HG03064 (cell line): ENCODE data around the gene PEX11G.

Experiments used
- ATAC-seq: cut with Tn5 transposase; IDR thresholded peaks from one replicate; pipeline ENCODE4 v1.9.1; 2021; ENCODE audit warnings: low read depth; ENCODE audit not compliant: unreplicated experiment

Gene PEX11G

DNA sequence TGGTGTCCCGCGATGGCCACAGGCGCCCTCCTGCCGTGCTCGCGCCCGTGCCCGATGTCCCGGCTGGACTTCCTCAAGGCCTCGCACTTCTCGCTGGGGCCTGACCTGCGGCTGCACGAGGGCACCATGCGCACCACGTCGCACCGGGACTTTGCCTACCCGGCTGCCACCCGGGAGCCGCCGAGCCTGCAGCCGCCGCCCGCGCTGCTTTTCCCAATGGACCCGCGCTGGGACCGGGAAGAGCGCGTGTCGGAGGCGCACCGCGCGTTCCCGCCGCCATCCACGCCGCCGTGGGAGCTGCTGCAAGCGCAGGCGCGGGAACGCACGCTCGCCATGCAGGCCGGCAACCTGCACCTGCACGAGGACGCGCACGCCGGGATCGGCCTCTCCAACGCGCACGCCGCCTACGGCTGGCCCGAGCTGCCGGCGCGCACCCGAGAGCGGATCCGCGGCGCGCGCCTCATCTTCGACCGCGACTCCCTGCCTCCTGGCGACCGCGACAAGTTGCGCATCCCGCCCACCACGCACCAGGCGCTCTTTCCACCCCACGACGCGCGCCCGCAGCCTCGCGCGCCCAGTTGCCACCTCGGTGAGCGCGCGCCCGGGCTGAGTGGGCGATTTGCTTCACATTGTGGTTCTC is 12.1 kb upstream of the PEX11G start:
- ATAC-seq = no peak

DNA sequence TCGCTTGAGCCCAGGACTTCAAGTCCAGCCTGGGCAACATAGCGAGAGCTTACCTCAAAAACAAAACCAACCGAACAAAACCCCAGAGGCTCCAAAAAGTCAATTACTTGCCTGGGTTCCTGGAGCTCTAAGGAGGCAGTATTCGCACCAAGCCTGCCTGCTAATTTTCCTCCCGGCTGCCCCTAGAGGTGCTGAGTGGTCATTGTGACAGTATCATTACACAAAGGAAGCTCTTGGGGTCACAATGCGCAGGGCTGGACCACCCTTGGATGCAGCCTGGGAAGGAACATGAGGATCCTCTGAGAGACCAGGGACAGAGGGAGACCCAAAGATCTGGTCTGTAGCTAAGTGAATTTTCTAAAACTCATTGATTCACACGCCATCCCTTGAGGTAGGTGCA is 8.5 kb upstream of the PEX11G start:
- no peak for ATAC-seq

DNA sequence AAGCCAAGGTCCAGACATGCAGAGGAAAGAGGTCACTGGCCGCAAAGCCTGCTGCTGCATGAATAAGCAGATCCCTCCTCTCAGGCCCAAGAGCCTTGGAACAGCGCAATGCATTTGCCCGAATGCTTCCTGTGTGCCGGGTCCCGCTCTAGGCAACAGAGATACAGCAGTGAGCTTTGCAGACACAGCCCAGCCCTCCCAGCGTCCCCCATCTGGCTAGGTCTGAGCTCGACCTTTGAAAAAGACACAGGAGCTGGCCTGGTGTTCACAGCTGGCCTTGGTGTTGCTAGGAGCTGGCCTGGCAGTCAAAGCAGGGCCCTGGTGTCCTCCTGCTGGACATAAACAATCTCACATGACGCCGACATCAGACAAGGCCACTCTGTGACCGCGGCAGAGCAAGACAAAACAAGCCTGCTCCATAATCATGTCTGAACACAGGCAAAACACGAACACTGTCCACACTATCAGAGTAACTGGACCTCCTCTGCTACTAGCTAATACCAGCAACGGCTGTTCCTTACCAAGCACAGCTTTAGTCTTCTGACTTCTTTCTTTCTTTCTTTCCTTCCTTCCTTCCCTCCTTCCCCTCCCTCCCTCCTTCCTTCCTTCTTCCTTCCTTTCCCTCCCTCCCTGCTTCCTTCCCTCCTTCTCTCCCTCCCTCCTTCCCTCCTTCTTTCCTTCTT is 5.7 kb upstream of the PEX11G start:
- no peak for ATAC-seq

DNA sequence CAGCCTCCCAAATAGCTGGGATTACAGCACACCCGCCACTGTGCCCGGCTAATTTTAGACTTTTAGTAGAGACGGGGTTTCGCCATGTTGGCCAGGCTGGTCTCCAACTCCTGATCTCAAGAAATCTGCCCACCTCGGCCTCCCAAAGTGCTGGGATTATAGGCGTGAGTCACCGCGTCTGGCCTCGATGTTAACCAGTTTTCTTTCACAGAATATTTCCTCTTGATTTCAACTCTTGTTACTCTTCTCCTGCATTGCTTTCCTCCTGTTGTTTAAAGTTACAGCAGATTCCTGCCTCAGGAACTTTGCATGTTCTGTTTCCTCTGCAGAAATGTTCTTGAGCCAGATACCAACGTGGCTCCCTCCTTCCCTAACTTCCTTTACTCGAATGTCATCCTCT is 3.7 kb upstream of the PEX11G start:
- no peak for ATAC-seq

DNA sequence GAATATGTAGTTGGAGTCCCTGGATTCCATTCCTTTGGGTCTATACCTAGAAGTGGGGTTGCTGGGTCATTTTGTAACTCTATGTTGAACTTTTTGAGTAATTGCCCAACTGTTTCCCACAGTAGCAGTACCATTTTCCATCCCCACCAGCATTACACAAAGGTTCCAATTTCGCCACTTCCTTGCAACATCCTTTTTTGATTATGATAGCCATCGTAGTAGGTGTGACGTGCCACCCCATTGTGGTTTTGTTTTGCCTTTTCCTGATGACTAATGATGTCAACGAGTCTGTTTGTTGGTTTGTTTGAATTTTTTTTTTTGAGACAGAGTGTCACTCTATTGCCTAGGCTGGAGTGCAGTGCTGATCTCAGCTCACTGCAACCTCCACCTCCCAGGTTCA is 3.3 kb upstream of the PEX11G start:
- no peak for ATAC-seq

DNA sequence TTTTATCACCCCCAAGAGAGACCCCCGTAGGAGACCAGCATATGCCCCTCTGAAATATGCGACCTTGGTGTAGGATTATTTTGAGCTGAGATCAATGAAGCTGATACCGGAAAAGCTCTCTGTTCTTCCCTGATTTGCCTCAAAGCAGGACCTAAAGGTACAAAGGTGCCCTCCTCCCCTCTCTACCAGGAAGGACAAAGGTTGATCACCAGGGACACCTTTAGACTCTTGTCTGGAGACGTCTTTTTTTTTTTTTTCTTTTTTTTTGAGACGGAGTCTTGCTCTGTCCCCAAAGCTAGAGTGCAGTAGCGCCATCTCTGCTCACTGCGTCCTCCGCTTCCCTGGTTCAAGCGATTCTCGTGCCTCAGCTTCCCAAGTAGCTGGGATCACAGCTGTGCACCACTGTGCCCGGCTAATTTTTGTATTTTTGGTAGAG is 792 bp upstream of the PEX11G start:
- no peak for ATAC-seq

DNA sequence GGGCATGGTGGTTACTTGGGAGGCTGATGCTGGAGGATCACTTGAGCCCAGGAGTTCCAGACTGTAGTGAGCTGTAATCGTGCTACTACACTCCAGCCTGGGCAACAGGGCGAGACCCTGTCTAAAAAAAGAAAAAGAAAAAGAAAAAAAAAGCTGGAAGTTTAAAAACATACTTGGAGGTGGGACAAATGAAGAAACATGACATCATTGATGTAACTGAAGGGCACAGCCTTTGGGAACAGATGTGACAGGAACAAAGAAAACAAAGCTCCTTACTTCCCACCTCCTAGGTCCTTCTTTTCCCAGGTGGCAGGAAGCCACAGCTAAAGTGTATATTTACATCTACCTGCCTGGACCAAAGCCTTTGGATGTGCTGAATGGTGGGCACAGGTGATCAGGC is 1.9 kb downstream of the PEX11G start:
- ATAC-seq = no peak

DNA sequence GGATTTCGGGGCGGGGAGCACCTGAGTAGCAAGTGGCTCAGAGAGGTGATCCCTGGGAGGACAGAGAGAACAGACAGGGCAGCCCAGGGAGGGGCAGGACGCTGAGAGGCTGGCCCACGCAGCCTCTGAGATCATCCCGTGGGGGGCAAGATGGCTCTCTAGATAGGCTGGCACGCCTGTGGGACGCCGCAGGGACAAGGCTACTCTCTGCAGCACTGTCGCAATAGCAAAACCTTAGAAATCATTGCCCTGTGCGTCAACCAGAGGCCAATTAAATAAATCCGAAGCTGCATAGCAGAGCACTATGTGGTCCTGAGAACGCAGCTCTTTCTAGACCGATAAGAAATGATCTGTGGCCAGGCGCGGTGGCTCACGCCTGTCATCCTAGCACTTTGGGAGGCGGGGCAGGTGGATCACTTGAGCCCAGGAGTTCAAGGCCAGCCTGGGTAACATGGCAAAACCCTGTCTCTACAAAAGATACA is 5.1 kb downstream of the PEX11G start:
- no peak for ATAC-seq

DNA sequence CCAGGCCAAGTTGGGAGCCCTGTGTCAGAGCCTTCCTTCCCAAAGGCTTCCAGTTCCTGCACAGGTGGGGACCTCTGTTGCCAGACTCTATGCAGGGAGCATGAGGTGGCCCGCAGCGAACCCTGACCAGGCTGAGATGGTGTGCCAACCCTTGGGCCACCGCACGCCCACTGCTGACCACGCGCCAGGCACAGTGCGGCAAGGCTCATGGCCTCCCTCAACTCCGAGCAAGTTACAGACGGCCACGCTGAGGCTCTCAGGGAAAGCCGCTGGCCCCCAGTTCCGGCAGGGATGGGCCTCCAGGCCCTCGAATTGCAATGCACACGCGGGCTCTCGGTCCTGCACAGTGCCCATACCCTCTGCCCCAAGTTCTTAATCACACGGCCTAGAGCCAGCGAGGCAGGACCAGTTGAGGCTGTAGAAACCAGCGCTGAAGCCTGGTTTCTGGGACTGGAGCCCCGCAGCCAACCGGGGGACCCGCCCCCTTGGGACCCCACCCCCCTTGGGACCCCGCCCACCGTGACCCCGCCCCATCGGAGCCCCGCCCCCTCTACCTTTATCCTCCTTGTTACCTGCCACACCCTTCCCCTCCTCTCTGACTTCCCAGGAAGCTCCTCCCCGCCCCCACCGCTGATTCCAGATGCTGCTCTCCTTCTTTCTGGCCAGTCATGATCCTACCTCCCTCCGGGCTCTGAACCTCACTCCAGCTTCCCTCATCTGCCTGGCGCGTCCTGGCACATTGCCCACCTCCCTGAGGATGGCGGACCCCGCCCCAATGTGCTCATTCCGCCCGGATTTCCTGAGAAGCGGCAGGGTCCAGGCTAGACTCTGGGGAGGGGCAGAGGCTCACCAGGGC is 6.0 kb downstream of the PEX11G start:
- ATAC-seq = no peak

DNA sequence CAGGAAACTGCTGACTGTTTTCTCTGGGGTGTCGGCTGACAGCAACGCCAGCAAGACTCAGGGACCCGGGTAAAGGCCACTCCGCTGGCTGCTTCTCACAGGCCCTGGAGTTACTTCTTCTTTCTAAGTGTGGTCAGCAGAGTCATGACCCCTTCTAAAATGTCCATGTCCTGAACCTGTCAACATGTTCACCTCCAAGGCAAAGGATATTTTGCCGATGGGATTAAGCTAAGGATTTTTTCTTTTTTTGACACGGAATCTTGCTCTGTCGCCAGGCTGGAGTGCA is 7.9 kb downstream of the PEX11G start:
- ATAC-seq = no peak

DNA sequence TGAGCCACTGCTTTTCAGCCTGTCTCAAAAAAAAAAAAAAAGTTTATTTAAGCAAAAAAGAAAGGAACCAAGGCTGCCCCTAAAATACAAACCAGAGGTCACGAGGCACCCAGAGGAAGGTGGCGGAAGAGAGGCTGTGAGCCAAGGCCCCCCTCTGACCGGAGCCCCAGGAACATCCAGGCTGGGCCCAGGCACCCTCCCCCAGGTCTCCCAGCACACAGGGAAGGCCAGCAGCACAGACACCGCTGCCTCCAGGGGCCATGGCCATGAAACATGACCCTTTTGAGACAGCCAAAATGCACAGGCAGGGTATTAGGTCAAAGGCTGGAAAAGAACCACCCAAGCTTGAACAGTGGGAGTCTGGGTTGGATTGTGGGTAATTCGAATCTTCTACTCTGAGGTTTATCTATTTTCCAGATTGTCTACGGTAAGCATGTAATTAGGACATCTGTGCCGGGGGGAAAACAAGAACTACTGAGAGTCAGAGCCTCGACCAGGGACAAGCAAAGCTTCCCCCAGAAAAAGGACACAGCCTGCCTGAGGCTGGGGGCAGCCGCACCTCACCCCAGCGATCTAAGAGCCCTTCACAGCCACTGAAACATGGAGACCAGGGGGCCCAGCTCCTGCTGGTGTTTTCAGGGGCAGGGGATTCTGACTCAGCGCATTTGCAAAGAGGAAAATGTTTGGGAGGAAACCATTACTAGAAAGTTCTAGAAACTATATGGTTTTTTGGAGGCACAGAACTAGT is 8.4 kb downstream of the PEX11G start:
- no peak for ATAC-seq

DNA sequence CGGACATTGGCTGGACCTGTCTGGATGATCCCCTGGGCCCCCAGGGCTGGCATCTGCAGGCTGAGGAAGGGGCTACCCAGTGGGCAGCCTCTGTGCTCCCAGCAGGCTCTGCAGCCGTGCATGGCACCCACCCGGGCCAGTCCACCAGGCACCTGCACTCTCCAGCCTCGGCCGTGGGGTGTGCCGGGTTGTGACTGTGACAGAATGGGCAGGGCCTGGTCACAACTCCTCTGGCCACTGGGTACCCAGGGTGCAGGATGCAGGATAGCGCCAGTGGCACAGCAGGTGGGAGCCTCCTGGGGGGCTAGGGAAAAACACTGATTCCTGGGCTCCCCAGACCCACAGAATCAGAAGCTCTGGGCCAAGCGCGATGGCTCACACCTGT is 10.0 kb downstream of the PEX11G start:
- ATAC-seq = no peak

DNA sequence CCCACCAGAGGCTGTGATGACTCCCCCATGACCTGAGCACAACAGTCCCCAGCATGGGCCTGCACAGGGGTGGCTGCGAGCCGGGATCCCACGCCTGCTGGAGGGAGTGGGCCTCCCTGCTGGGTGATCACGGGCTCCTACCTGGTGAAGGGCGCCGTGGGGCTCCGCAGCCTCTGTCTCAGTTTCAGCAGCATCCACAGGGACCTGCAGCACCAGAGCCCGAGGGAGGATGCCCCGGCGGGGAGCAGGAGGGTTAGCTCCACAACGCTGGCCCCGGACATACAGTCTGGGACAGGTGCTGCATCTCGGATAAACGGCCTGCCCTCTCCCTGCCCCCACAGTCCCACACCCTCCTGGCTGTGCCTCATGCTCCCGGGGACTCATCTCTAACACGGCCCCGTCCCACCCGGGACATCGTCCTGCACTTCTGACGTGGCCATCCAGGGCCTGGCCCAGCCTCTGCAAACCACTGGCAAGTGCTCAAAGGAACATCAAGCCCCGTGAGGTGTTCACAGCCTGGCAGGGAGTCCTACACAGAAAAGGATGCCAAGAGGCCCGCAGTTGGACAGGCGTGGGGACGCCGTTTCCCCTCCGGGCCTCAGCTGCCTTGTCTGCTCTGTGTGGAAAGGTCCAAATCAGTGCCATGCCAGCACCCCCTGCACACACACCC is 10.5 kb downstream of the PEX11G start:
- ATAC-seq = no peak

DNA sequence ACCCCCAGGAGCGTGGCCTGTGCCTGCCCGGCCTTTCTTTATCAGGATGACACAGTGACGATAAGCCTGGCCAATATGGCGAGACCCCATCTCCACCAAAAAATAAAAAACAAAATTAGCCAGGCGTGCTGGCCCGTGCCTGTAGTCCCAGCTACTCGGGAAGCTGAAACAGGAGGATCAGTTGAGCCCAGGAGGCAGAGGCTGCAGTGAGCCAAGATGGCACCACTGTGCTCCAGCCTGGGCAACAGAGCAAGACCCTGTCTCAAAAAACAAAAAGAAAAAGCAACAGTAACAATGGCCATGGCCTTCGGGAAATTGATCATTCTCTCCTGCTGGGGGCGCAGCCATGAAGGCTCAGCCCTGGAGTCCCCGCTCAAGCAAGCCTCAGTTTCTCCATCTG is 11.1 kb downstream of the PEX11G start:
- no peak for ATAC-seq

DNA sequence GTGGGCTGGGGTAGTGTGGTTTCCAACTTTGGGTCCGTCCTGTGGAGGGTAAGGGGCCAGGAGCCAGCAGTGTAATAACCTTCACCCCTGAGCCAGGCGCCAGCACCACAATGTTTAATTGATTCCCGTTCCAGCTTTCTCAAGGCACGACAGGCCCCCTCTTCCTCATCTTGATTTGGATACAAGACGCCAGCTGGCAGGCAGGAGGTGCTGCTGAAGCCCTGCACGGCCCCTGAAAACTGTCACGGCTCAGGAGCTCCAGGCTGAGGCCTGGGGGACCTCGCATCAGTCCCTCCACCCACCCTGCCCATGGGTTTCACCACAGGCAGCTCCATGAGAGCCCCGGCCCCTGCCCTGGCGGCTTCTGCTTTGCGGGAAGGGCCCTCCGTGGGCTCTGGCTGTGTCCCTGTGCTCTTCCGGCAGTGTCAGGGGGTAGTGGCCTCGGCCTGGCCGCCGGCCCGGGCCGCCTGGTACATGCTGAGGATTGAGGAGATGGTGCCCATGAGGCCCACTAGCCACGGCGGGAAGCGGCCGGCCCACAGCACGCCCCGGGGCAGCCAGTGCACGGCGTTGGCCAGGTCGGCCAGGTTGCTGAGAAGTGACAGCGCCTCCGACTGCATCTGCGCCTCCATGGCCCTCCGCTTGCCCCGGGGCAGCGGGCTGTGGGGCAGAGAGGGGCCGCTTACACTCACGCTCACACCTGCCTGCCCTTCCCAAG is 11.9 kb downstream of the PEX11G start:
- no peak for ATAC-seq

DNA sequence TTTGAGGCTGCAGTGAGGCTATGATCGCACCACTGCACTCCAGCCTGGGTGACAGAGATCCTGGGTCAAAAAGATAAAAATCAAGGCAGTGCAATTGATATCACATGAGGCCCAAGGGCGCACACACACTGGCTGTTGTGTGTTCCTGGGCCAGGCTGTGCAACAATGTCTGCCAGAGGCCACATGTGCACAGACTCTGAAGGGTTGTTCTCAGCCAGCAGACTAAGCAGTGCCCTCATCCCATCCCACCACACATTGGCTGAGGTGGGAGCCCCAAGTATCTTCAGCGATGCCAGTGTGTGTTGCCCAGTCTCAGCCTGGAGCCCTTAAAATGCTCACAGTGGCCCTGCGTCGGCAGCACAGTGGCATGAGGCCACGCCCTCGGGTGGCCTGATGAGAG is 12.6 kb downstream of the PEX11G start:
- no peak for ATAC-seq

DNA sequence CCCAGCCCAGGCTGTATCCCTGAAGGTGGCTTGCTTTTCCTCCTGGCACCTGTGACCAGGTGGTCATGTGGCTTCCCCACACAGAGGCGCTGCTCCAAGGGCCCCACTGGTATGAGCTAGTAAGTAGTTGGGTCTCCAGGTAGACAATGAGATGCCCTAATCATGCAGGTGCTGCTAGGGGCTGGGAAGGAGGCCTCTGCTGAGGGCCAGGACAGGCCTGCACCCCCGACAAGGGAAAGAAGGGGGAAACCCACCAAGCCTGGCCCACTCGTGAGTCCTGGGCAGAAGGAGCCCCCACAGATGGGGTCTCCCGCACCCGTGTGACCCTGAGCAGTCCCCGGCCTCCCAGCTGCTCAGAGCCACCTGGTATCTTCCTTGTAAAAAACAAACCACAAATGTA is 13.2 kb downstream of the PEX11G start:
- no peak for ATAC-seq

DNA sequence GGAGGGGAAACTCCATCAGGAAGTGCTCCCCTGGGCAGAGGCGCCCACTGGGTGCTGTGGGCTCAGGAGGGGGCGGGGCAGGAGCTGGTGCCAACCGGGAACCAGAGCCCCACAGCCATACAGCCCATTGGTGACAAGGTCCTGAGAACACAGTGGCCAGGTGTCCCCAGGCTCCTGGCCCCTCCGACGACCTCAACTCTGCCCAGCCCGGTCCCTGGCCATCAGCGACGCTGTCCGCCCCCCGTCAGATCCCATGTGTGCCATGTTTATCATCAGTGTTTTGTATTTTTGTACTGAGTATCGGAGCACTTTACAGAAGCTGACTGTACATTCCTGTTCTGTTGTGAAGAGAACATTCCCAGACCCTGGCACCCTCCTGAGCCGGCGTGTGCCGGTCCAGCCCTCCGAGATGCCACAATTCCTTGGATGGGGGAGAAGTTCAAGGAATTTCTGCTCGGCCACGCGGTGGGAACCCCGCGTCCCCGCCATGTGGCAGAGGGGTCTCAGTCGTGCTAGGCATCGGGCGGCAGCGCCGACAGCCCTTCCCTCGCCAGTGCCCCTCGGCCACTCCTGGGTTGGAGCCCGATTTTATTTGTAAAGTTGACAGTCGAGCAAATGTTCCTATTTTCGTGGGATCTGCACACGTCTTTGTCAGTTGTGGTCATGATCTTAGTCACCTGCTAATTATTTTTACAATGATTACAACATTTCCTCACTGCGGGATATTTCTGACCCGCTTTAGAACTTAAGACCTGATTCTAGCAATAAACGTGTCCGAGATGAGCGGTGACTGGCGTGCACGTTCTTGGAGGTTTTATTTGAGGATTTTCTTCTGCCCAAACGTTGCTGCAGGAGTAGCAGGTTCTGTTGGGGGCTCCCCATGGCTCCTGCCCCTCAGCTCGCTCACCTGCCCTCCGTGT is 16.9 kb downstream of the PEX11G start:
- ATAC-seq = no peak
